T47D (cell line): ENCODE data around the gene TEX52.
A peak's percentile ranks its signal among the peaks of the same experiment; 100 is the strongest.

ENCODE experiments used
- DNase-seq, 2 experiments: peaks; one replicate each; pipeline versions ENCODE4 v3.0.0 to v3.0.0-alpha.2; 2011 to 2012; ENCODE audit warnings: low read depth in 1 of 2, low spot score in 1 of 2
- JUND ChIP-seq: IDR thresholded peaks from 2 replicates; pipeline ENCODE4 v1.6.1; 2012; ENCODE audit warnings: low read depth
- in situ Hi-C: cut with HindIII; loops from 2 replicates; pipeline ENCODE4 v1.10.0; 2016; ENCODE audit warnings: low sequenced_read_pairs, low pct_unique_long_range_greater_than_20kb

TEX52 gene

GRCh38 chr12:2857021-2857431 is at the start of gene TEX52:
TEX52 (minus strand) TSS chr12:2857039; CDS start chr12:2857026, 13 bp downstream.
- TF ChIP-seq JUND: no peak
- DNase-seq: no peak
- in situ Hi-C loops: no loop called here

GRCh38 chr12:2904260-2904659 is 47.4 kb upstream of the TEX52 start:
- in situ Hi-C loops: no loop called here
- TF ChIP-seq JUND: no peak
- DNase-seq: no peak

- no peak for TF ChIP-seq JUND
- in situ Hi-C loops: no loop called here
- no peak for DNase-seq
Measured at GRCh38 chr12:2902272-2902880, 45.5 kb upstream of the TEX52 start.

- no peak for DNase-seq
- TF ChIP-seq JUND: no peak
- in situ Hi-C loops: no loop called here
Measured at GRCh38 chr12:2900642-2901041, 43.8 kb upstream of the TEX52 start.

DNA sequence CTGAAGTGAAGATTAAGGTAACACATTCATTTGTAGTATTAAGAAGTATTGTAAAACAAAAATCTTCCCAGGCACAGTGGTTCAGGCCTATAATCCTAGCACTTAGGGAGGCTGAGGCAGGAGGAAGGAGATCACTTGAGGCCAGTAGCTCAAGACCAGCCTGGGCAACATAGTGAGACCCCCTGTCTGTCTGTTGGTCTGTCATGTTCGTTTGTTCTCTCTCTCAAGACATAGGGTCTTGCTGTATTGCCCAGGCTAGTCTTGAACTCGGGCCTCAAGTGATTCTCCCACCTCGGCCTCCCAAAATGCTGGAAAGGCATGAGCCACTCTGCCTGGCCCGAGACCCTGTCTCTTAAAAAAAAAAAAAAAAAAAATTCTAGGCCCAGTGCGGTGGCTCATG is 40.6 kb upstream of the TEX52 start:
- DNase-seq: no peak
- no peak for TF ChIP-seq JUND
- in situ Hi-C loops: no loop called here

- TF ChIP-seq JUND: no peak
- in situ Hi-C loops: no loop called here
- no peak for DNase-seq
Measured at GRCh38 chr12:2895511-2895910, 38.7 kb upstream of the TEX52 start.

- DNase-seq: no peak
- no peak for TF ChIP-seq JUND
- in situ Hi-C loops: no loop called here
Measured at GRCh38 chr12:2895051-2895451, 38.2 kb upstream of the TEX52 start.

DNA sequence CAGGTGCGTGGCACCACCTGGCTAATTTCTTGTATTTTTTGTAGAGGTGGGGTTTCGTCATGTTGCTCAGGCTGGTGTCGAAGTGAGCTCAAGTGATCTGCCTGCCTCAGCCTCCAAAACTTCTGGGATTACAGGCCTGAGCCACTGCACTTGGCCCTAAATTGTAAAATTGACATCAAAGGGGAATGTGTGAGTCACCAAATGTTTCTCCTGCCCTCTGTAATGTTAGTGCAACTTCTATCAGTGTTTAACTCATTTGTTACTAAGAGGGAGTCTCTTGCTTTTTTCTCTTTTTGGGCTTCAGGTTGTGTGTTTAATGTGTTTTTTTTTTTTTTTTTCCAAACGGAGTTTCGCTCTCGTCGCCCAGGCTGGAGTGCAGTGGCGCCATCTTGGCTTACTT is 36.2 kb upstream of the TEX52 start:
- no peak for DNase-seq
- no peak for TF ChIP-seq JUND
- in situ Hi-C loops: no loop called here

DNA sequence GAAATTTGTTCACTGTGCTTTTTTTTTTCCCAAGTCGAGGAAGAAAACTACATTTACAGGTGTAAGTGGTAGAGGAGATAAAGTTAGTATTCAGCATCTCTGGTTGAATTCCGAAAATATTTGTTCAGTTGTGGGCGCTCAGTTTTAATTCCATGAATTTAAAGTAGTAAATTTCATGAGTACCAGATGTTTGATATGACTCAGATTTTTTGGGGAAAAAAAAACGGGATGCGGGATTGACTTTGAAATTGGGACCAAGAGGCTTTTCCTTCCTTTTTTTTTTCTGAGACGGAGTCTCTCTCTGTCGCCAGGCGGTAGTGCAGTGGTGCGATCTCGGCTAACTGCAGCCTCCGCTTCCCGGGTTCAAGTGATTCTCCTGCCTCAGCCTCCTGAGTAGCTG is 35.4 kb upstream of the TEX52 start:
- TF ChIP-seq JUND: no peak
- in situ Hi-C loops: no loop called here
- no peak for DNase-seq

DNA sequence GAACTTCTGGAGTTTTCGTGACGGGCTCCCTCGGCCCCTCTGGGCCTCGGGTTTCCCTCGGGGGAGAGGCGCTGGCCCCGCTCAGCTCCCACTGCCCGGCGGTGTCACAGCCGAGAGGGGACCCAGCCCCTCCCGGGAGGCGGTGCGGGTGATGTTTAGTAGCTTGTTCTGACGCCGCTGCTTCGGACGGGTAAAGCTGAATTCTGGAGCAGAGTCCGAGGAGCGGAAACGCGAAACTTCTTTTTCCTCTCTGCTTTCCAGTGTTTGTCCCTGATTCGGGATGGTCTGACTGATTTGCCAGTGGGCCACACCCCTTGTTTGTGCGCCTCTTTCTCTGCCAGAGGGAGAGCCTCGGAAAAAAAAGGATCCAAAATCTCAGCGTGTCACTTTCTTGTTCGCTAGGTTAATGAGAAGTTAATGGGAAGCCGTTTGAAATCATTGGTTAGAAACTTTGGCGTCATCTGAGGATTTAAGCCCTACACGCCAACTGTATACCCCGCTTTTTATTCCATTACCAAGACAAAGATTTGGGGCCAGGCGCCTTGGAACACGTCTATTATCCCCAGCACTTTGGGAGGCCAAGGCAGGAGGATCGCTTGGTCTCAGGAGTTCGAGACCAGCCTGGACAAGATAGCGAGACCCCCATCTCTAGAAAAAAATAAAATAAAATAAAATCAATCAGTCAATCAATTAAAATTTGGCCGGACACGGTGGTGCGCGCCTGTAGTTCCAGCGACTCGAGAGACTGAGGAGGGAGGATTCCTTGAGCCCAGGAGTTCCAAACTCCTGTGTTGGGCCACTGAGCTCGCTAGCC is 34.6 kb upstream of the TEX52 start:
- DNase-seq: peak in 1 of 2 experiments; percentile 67
- in situ Hi-C loops: no loop called here
- TF ChIP-seq JUND: no peak

DNA sequence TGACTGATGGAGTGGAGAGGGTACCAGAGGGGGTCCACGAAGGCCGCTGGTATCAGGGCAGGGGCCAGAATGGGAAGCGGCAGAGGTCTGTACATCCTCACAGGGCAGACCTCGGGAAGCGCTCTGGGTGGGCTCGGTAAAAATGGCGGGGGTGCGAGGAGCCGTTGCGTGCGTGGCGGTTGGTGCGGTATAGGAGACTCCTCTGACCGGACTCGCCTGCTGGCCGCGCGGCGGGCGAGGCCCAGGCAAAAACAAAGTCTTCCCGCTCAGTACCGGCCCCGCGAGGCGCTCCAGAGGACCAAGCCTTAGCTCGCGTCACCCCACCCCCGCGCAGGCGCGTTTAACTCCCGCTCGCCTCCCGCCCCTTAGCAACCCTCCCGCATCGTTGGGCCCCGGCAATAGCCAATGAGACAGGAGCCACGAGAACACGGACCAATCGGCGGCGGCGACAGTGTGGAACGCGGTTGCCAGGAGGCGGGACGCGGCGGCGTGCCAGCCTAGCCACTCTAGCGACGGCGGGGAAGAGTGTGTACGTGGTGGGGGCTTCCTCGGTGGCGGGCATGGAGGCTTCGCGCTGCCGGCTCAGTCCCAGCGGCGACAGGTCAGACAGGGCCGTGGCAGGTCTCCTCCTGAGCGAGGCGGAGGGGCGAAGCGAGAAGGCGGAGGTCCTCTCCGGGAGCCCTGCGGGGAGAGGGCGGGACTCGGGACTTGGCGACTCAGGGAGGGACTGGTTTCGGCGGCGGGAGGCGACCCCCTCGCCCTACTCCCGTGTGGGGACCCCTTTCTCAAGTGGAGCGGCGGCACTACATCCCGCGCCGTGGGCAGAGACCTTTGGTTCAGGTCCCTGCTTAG is 33.8 kb upstream of the TEX52 start, which contains the start of gene TULP3:
TULP3 (plus strand) TSS at position 504 of the 852 bp plus-strand sequence; CDS start at position 561, 57 bp downstream.
- peak; percentile 93 to 99 for DNase-seq
- in situ Hi-C loops: no loop called here
- no peak for TF ChIP-seq JUND

DNA sequence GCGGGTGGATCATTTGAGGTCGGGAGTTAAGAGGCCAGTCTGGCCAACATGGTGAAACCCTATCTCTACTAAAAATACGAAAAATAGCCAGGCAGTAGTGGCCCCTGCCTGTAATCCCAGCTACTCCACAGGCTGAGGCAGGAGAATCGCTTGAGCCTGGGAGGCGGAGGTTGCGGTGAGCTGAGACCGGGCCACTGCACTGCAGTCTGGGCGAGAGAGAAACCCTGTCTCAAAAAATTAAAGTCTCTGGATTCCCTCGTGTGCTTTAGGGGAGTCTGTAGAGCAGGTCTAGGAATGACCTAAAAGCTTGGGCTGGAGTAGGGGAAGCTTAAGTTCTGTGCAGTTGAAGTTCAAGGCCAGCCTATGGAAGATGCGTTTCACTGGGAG is 33.2 kb upstream of the TEX52 start:
- no peak for DNase-seq
- no peak for TF ChIP-seq JUND
- in situ Hi-C loops: no loop called here
